Nephron (organoid): ENCODE measurements around the gene GRK7.

Source experiments
- H3K27ac Mint-ChIP-seq, 3 experiments: 2 replicates each; pipeline ENCODE4 v1.8.0; 2020; ENCODE audit warnings: mixed read lengths in 3 of 3, mild to moderate bottlenecking in 2 of 3, moderate library complexity in 1 of 3
- H3K27me3 Mint-ChIP-seq: 2 replicates; pipeline ENCODE4 v1.8.0; 2021; ENCODE audit warnings: low read depth, mild to moderate bottlenecking, moderate library complexity, mixed read lengths
- H3K36me3 Mint-ChIP-seq: 2 replicates; pipeline ENCODE4 v1.8.0; 2020; ENCODE audit warnings: low read depth, mixed read lengths
- H3K4me1 Mint-ChIP-seq: 2 replicates; pipeline ENCODE4 v1.8.0; 2020; ENCODE audit warnings: mixed read lengths
- H3K4me3 Mint-ChIP-seq, 3 experiments: 2 replicates each; pipeline ENCODE4 v1.8.0; 2020; ENCODE audit warnings: mild to moderate bottlenecking in 3 of 3, mixed read lengths in 3 of 3, moderate library complexity in 2 of 3
- H3K9me3 Mint-ChIP-seq: 2 replicates; pipeline ENCODE4 v1.8.0; 2020; ENCODE audit warnings: mixed read lengths
- CTCF ChIP-seq, 3 experiments: fragments of 200-600 bp; sonication (generic); IDR thresholded peaks; one replicate each; pipeline ENCODE4 v1.5.0; 2021; ENCODE audit warnings: antibody characterized with exemption in 3 of 3; ENCODE audit not compliant: unreplicated experiment in 3 of 3

GRK7 gene

GRCh38 chr3:141804778-141805639, 41.8 kb downstream of the GRK7 start:
- no peak for TF ChIP-seq CTCF (IDR thresholded peaks at IDR 0.05; ENCODE audit: unreplicated experiment in 3 of 3)
- H3K9me3 Mint-ChIP-seq = peaks cover 5% of the 10 kb centered on the region
- H3K27me3 Mint-ChIP-seq = no peaks in the 10 kb centered on the region
- H3K4me3 Mint-ChIP-seq = no peak overlapping the region
- H3K36me3 Mint-ChIP-seq = no peaks in the 10 kb centered on the region
- no peaks in the 10 kb centered on the region for H3K4me1 Mint-ChIP-seq
- H3K27ac Mint-ChIP-seq = no peak overlapping the region

GRCh38 chr3:141807277-141808033, 44.2 kb downstream of the GRK7 start:
- Mint-ChIP-seq H3K36me3 (no peaks in the 10 kb centered on the region), H3K27ac (no peak overlapping the region), H3K9me3 (peaks cover 1% of the 10 kb centered on the region), H3K4me3 (no peak overlapping the region), H3K4me1 (peaks cover 10% of the 10 kb centered on the region), H3K27me3 (no peaks in the 10 kb centered on the region)
- no peak for TF ChIP-seq CTCF (IDR thresholded peaks at IDR 0.05; ENCODE audit: unreplicated experiment in 3 of 3)

- Mint-ChIP-seq H3K27me3 (no peaks in the 10 kb centered on the region), H3K4me3 (no peak overlapping the region), H3K4me1 (peaks cover 10% of the 10 kb centered on the region), H3K27ac (no peak overlapping the region), H3K36me3 (no peaks in the 10 kb centered on the region), H3K9me3 (no peaks in the 10 kb centered on the region)
- no peak for TF ChIP-seq CTCF (IDR thresholded peaks at IDR 0.05; ENCODE audit: unreplicated experiment in 3 of 3)
Observed at GRCh38 chr3:141808586-141808985, 45.4 kb downstream of the GRK7 start.

GRCh38 chr3:141810161-141810560, 47.0 kb downstream of the GRK7 start:
- Mint-ChIP-seq H3K9me3 (peaks cover under 1% of the 10 kb centered on the region), H3K27me3 (no peaks in the 10 kb centered on the region)

GRCh38 chr3:141811348-141811747, 48.1 kb downstream of the GRK7 start:
- peaks cover 6% of the 10 kb centered on the region for H3K9me3 Mint-ChIP-seq
- H3K27me3 Mint-ChIP-seq = no peaks in the 10 kb centered on the region
- peaks cover 10% of the 10 kb centered on the region for H3K4me1 Mint-ChIP-seq
- no peak for TF ChIP-seq CTCF (IDR thresholded peaks at IDR 0.05; ENCODE audit: unreplicated experiment in 3 of 3)
- H3K36me3 Mint-ChIP-seq = no peaks in the 10 kb centered on the region
- no peak overlapping the region for H3K4me3 Mint-ChIP-seq
- H3K27ac Mint-ChIP-seq = peak overlapping the region in 1 of 3 experiments; percentile 15

More at GRCh38 chr3:141810161-141810560, 47.0 kb downstream of the GRK7 start:
- Mint-ChIP-seq H3K4me3 (no peak overlapping the region), H3K4me1 (peaks cover 10% of the 10 kb centered on the region), H3K36me3 (no peaks in the 10 kb centered on the region), H3K27ac (no peak overlapping the region)
- no peak for TF ChIP-seq CTCF (IDR thresholded peaks at IDR 0.05; ENCODE audit: unreplicated experiment in 3 of 3)
